ENCODE measurements around the gene SPATA2L. TPM values are rescaled to one million over a fixed set of nuclear protein-coding genes. Genes with fewer than 3 reads are reported as not detected.
A peak's percentile ranks its signal among the peaks of the same experiment; 100 is the strongest.

SPATA2L gene
- total RNA-seq, 1 donor from 2014 or later = 24.0 TPM

- no peak for TF ChIP-seq CTCF (IDR thresholded peaks at IDR 0.05; ENCODE audit: insufficient read depth, low read length, poor library complexity, severe bottlenecking)
- H3K36me3 ChIP-seq (ENCODE audit: control insufficient read depth, insufficient read depth, low read length) = peaks cover 4% of the 10 kb centered on the region
- no peaks in the 10 kb centered on the region for H3K27me3 ChIP-seq (ENCODE audit: control insufficient read depth, insufficient read depth, low read length)
- peak within 1 kb of the TSS; percentile 86 for H3K4me3 ChIP-seq (ENCODE audit: low read depth, low read length)
- DNase-seq (ENCODE audit: low read depth) = peak; percentile 34
Observed at GRCh38 chr16:89657442-89658220, 43.9 kb downstream of the SPATA2L start, which contains the start of the genes CHMP1A and SPATA33. TSS of gene CHMP1A (minus strand) at chr16:89657708. CDS start at chr16:89657588, 120 bp downstream. TSS of gene SPATA33 (plus strand) at chr16:89657836. CDS start at chr16:89657912, 76 bp downstream.

DNA sequence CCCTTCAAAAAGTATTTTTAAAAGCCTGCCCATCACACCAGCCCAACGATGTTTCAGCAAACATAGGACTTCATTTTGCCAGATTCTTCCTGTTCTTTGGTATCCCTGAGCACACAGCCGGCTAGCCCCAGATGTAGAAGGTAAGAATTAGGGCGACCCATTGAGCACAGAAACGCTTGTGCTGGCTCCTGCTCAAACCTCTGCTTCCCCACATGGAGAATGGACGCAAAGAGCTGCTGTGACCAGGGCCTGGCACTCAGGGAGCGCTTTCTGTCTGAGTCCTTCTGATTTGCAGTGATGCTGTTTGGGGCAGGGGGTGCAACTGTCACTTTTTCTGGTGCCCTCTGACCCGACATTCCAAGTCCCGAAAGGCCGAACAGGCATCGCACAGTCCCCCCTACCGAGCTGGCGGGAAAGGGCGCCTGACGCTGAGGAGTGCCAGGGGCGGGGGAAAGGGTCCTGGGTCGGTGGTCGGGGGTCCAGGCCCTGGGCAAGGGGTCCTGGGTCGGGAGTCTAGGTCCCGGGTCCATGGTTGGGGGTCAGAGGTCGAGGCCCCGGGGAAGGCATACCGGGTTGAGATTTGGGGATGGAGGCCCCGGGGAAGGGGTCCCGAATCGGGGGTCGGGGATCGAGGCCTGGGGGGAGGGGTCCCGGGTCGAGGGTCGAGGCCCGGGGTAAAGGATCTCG is 44.9 kb downstream of the SPATA2L start:
- Histone ChIP-seq H3K4me3 (ENCODE audit: low read depth, low read length) (peak overlapping the region; percentile 86), H3K27me3 (ENCODE audit: control insufficient read depth, insufficient read depth, low read length) (no peaks in the 10 kb centered on the region), H3K36me3 (ENCODE audit: control insufficient read depth, insufficient read depth, low read length) (peaks cover 4% of the 10 kb centered on the region)
- no peak for DNase-seq (ENCODE audit: low read depth)
- no peak for TF ChIP-seq CTCF (IDR thresholded peaks at IDR 0.05; ENCODE audit: insufficient read depth, low read length, poor library complexity, severe bottlenecking)

GRCh38 chr16:89655062-89655643 is 46.4 kb downstream of the SPATA2L start:
- no peaks in the 10 kb centered on the region for H3K27me3 ChIP-seq (ENCODE audit: control insufficient read depth, insufficient read depth, low read length)
- no peak overlapping the region for H3K4me3 ChIP-seq (ENCODE audit: low read depth, low read length)
- DNase-seq (ENCODE audit: low read depth) = no peak
- TF ChIP-seq CTCF (IDR thresholded peaks at IDR 0.05; ENCODE audit: insufficient read depth, low read length, poor library complexity, severe bottlenecking) = no peak
- H3K36me3 ChIP-seq (ENCODE audit: control insufficient read depth, insufficient read depth, low read length) = peaks cover under 1% of the 10 kb centered on the region

GRCh38 chr16:89653656-89654295 is 47.7 kb downstream of the SPATA2L start:
- no peak overlapping the region for H3K4me3 ChIP-seq (ENCODE audit: low read depth, low read length)
- H3K27me3 ChIP-seq (ENCODE audit: control insufficient read depth, insufficient read depth, low read length) = no peaks in the 10 kb centered on the region
- no peaks in the 10 kb centered on the region for H3K36me3 ChIP-seq (ENCODE audit: control insufficient read depth, insufficient read depth, low read length)
- no peak for DNase-seq (ENCODE audit: low read depth)
- TF ChIP-seq CTCF (IDR thresholded peaks at IDR 0.05; ENCODE audit: insufficient read depth, low read length, poor library complexity, severe bottlenecking) = no peak

DNA sequence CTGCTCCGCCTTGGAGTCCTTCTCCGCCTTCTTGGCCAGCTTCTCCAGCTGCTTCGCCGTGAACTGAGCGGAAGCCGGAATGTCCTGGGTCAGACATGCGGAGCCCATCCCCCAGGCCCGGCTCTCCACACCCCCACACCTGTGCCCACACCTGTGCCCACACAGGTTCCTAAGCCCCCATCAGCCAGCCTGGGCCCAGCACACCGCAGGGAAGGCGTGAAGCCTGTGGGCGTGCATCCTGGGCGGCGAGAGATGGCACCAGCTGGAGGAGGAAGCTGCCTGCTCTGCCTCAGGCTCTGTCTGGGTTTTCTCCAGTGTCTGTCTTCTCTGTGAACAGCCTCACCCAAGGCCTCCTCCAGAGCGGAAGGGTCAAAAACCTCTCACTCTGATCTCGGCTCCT is 49.9 kb downstream of the SPATA2L start:
- peaks cover under 1% of the 10 kb centered on the region for H3K36me3 ChIP-seq (ENCODE audit: control insufficient read depth, insufficient read depth, low read length)
- H3K4me3 ChIP-seq (ENCODE audit: low read depth, low read length) = no peak overlapping the region
- TF ChIP-seq CTCF (IDR thresholded peaks at IDR 0.05; ENCODE audit: insufficient read depth, low read length, poor library complexity, severe bottlenecking) = no peak
- DNase-seq (ENCODE audit: low read depth) = no peak
- H3K27me3 ChIP-seq (ENCODE audit: control insufficient read depth, insufficient read depth, low read length) = no peaks in the 10 kb centered on the region
